Measurements from ENCODE around the gene LRP2. TPM values are rescaled to one million over a fixed set of nuclear protein-coding genes. Genes with fewer than 3 reads are reported as not detected.

Gene LRP2
- polyA plus RNA-seq, 3 donors, result not detected

DNA sequence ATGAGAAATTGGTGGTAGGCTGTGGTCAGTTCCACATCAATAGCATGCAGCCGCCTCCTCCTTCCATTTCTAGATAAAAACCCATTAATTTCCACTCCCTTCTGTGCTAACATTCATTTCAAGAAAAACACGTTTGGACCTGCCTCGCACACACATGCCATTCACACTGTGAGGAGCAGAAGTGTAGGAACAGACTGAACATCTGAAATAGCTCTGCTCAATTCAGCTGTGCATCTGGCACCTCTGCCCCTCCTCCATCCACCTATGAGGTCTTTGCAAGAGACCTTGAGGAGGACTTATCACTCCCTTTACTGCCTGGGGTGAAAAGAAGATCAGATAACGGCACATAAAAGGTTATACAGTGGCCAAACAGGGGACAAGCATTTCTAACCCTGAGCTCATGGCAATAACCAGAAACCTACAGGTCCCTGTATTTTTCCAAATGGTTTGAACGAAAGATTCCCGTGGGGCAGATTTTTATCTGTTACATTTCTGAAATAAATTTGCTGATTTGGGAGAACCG lies 30.8 kb upstream of the LRP2 start:
- no peak overlapping the region for H3K4me3 ChIP-seq (replicated peaks in 1 of 3; ENCODE audit: low read depth in 2 of 3, low read length in 3 of 3)
- H2AFZ ChIP-seq (ENCODE audit: insufficient read depth, low read depth, low read length, poor library complexity, severe bottlenecking), result no peak overlapping the region
- Mint-ChIP-seq H3K4me1 (no peaks in the 10 kb centered on the region), H3K4me3 (no peak overlapping the region), H3K36me3 (no peaks in the 10 kb centered on the region), H3K27ac (no peak overlapping the region), H3K9me3 (no peaks in the 10 kb centered on the region), H3K27me3 (ENCODE audit: low read depth in 3 of 3) (peaks cover 0 to 6% (median 3%) of the 10 kb centered on the region in 3 donors)
- H4K20me1 ChIP-seq (ENCODE audit: insufficient read depth, low read length), result no peaks in the 10 kb centered on the region
- no peaks in the 10 kb centered on the region for H3K4me1 ChIP-seq (ENCODE audit: control insufficient read depth in 1 of 2, insufficient read depth in 2 of 2, low read length in 2 of 2)
- no peaks in the 10 kb centered on the region for H3K36me3 ChIP-seq (replicated peaks in 1 of 2; ENCODE audit: control insufficient read depth in 1 of 2, insufficient read depth in 2 of 2, low read length in 2 of 2)
- H3K9ac ChIP-seq (ENCODE audit: insufficient read depth, low read length, poor library complexity, severe bottlenecking), result no peak overlapping the region
- DNase-seq, result no peak
- no peaks in the 10 kb centered on the region for H3K79me2 ChIP-seq (ENCODE audit: insufficient read depth, low read length)
- H3K9me3 ChIP-seq (replicated peaks in 1 of 2; ENCODE audit: control insufficient read depth in 1 of 2, insufficient read depth in 1 of 2, low read length in 2 of 2), result no peaks in the 10 kb centered on the region
- no peak overlapping the region for H3K27ac ChIP-seq (ENCODE audit: low read depth in 1 of 2, low read length in 2 of 2)
- intact Hi-C loops (cut with micrococcal nuclease), result no loop called here
- no peak overlapping the region for H3K4me2 ChIP-seq (replicated peaks; ENCODE audit: extremely low read depth, low read length, poor library complexity, severe bottlenecking)
- H3K27me3 ChIP-seq (ENCODE audit: control insufficient read depth in 2 of 2, insufficient read depth in 2 of 2, low read length in 2 of 2), result peaks cover 0 to under 1% of the 10 kb centered on the region in 2 donors
- TF ChIP-seq CTCF (IDR thresholded peaks at IDR 0.05), result no peak
- 90% methylated on average over 2 of the region's 7 CpGs for WGBS (ENCODE audit: insufficient coverage)

DNA sequence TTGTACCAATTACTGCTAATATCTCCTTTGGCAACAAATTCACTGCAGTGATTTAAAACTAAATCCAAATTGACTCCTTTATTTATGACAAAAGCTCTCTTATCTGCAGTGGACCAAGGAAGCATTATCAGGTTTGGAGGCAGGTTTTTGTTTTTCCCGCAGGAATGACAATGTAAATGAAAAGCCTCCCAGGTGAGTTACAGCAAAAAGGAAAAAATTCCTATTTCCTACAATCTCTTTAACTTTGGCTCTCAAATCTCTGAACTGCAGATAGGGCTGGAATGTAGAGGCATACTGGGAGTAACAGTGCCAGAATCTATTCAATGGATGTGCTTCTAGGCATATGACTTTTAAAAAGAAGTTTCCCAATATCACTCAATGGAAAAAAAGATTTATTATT lies 28.9 kb upstream of the LRP2 start:
- no peaks in the 10 kb centered on the region for H4K20me1 ChIP-seq (ENCODE audit: insufficient read depth, low read length)
- Mint-ChIP-seq H3K4me3 (no peak overlapping the region), H3K27me3 (ENCODE audit: low read depth in 3 of 3) (peaks cover 0 to 6% (median 1%) of the 10 kb centered on the region in 3 donors), H3K4me1 (no peaks in the 10 kb centered on the region), H3K9me3 (no peaks in the 10 kb centered on the region), H3K36me3 (no peaks in the 10 kb centered on the region), H3K27ac (no peak overlapping the region)
- H2AFZ ChIP-seq (ENCODE audit: insufficient read depth, low read depth, low read length, poor library complexity, severe bottlenecking), result no peak overlapping the region
- H3K27me3 ChIP-seq (ENCODE audit: control insufficient read depth in 2 of 2, insufficient read depth in 2 of 2, low read length in 2 of 2), result peaks cover 0 to 3% of the 10 kb centered on the region in 2 donors
- H3K4me3 ChIP-seq (replicated peaks in 1 of 3; ENCODE audit: low read depth in 2 of 3, low read length in 3 of 3), result no peak overlapping the region
- TF ChIP-seq CTCF (IDR thresholded peaks at IDR 0.05), result no peak
- no peaks in the 10 kb centered on the region for H3K79me2 ChIP-seq (ENCODE audit: insufficient read depth, low read length)
- H3K9ac ChIP-seq (ENCODE audit: insufficient read depth, low read length, poor library complexity, severe bottlenecking), result no peak overlapping the region
- no peak overlapping the region for H3K27ac ChIP-seq (ENCODE audit: low read depth in 1 of 2, low read length in 2 of 2)
- H3K36me3 ChIP-seq (replicated peaks in 1 of 2; ENCODE audit: control insufficient read depth in 1 of 2, insufficient read depth in 2 of 2, low read length in 2 of 2), result no peaks in the 10 kb centered on the region
- no peaks in the 10 kb centered on the region for H3K4me1 ChIP-seq (ENCODE audit: control insufficient read depth in 1 of 2, insufficient read depth in 2 of 2, low read length in 2 of 2)
- intact Hi-C loops (cut with micrococcal nuclease), result no loop called here
- no peak overlapping the region for H3K4me2 ChIP-seq (replicated peaks; ENCODE audit: extremely low read depth, low read length, poor library complexity, severe bottlenecking)
- no CpG with 5 or more reads among the region's 1 CpG for WGBS (ENCODE audit: insufficient coverage)
- no peaks in the 10 kb centered on the region for H3K9me3 ChIP-seq (replicated peaks in 1 of 2; ENCODE audit: control insufficient read depth in 1 of 2, insufficient read depth in 1 of 2, low read length in 2 of 2)
- no peak for DNase-seq
